H1 (cell line): ENCODE results near the gene SLC35G6. TPM values are rescaled to one million over a fixed set of nuclear protein-coding genes. Genes with fewer than 3 reads are reported as not detected.

Experiments
- CTCF ChIA-PET: fragments of 300-600 bp; sonication (Branson Sonifier 250); formaldehyde crosslinking; loops from one replicate; lab custom pipeline; 2021; ENCODE audit not compliant: partially characterized antibody; lab: Charles Lee
- POLR2A ChIA-PET: fragments of 300-600 bp; sonication (Branson Sonifier 250); formaldehyde crosslinking; loops from one replicate; lab custom pipeline; 2021; ENCODE audit warnings: inconsistent platforms; ENCODE audit not compliant: partially characterized antibody; lab: Charles Lee
- DNase-seq, 2 experiments: peaks; one replicate each; pipeline versions ENCODE4 v3.0.0 to v3.0.0-alpha.2; 2010 to 2022; ENCODE audit warnings: low spot score in 2 of 2, low read depth in 1 of 2, mixed read lengths in 1 of 2
- FAIRE-seq: peaks from 2 replicates; lab custom pipeline; 2011; peaks lifted over from hg19 to GRCh38; lab: Jason Lieb, UNC
- H2AFZ ChIP-seq: 2 replicates; pipeline ENCODE4 v1.8.1; 2012; ENCODE audit warnings: low read length, inconsistent platforms
- H2AK5ac ChIP-seq: 2 replicates; pipeline ENCODE4 v1.6.1; 2013; ENCODE audit warnings: low read depth, low read length
- H2BK120ac ChIP-seq: replicated peaks from 2 replicates; pipeline ENCODE3; 2013; ENCODE audit warnings: low read depth, low read length, inconsistent platforms
- H2BK12ac ChIP-seq: 2 replicates; pipeline ENCODE4 v1.6.1; 2013; ENCODE audit warnings: low read depth, low read length
- H2BK15ac ChIP-seq: 2 replicates; pipeline ENCODE4 v1.6.1; 2013; ENCODE audit warnings: low read length
- H2BK20ac ChIP-seq: 2 replicates; pipeline ENCODE4 v1.6.1; 2013; ENCODE audit warnings: low read length
- H2BK5ac ChIP-seq: 2 replicates; pipeline ENCODE4 v1.6.1; 2013; ENCODE audit warnings: low read depth, low read length
- H3K14ac ChIP-seq: 2 replicates; pipeline ENCODE4 v1.6.1; 2013; ENCODE audit warnings: inconsistent platforms; ENCODE audit not compliant: insufficient read length
- H3K18ac ChIP-seq: 2 replicates; pipeline ENCODE4 v1.6.1; 2013; ENCODE audit warnings: low read length; ENCODE audit errors: extremely low read depth
- H3K23ac ChIP-seq: 2 replicates; pipeline ENCODE4 v1.6.1; 2013; ENCODE audit warnings: inconsistent platforms; ENCODE audit not compliant: insufficient read length
- H3K23me2 ChIP-seq: 2 replicates; pipeline ENCODE4 v1.6.1; 2013; ENCODE audit warnings: low read depth, low read length
- H3K27ac ChIP-seq: 2 replicates; pipeline ENCODE4 v1.6.1; 2011; ENCODE audit warnings: low read depth, low read length, inconsistent platforms
- H3K27me3 ChIP-seq, 4 experiments: replicated peaks in 1 of 4; 1 replicate in 1 of 4; 2 replicates in 3 of 4; pipeline versions ENCODE4 v1.6.1 to v1.8.1; 2011 to 2013; ENCODE audit warnings: low read length in 3 of 4, mild to moderate bottlenecking in 3 of 4, inconsistent platforms in 2 of 4, mixed read lengths in 2 of 4, moderate library complexity in 1 of 4; ENCODE audit not compliant: control insufficient read depth in 3 of 4, insufficient read depth in 3 of 4; ENCODE audit errors: extremely low read depth in 1 of 4
- H3K36me3 ChIP-seq, 4 experiments: 2 replicates each; pipeline versions ENCODE4 v1.6.1 to v1.8.1; 2011 to 2013; ENCODE audit warnings: mild to moderate bottlenecking in 4 of 4, low read length in 3 of 4, moderate library complexity in 2 of 4, control low read depth in 1 of 4, inconsistent platforms in 1 of 4; ENCODE audit not compliant: insufficient read depth in 4 of 4, control insufficient read depth in 2 of 4
- H3K4ac ChIP-seq: replicated peaks from 2 replicates; pipeline ENCODE3; 2013; ENCODE audit warnings: low read length, low read depth, mixed read lengths, inconsistent platforms; ENCODE audit not compliant: insufficient read length
- H3K4me1 ChIP-seq, 4 experiments: replicated peaks in 1 of 4; 1 replicate in 1 of 4; 2 replicates in 3 of 4; pipeline versions ENCODE4 v1.6.1 to v1.8.1; 2011 to 2013; ENCODE audit warnings: low read length in 3 of 4, inconsistent platforms in 2 of 4, mixed read lengths in 1 of 4; ENCODE audit not compliant: insufficient read depth in 4 of 4, control insufficient read depth in 3 of 4
- H3K4me2 ChIP-seq, 2 experiments: 2 replicates each; pipeline versions ENCODE4 v1.6.1 to v1.8.1; 2011 to 2013; ENCODE audit warnings: low read depth in 2 of 2, low read length in 2 of 2, control low read depth in 1 of 2, inconsistent platforms in 1 of 2, mild to moderate bottlenecking in 1 of 2; ENCODE audit not compliant: insufficient read depth in 1 of 2
- H3K4me3 ChIP-seq, 4 experiments: fragments of 200-600, 300-600 bp in 1 of 4; sonication (generic), shearing (Covaris generic), sonication (Bioruptor Twin) in 1 of 4; 2 replicates each; pipeline versions ENCODE4 v1.5.1 to v1.8.1; 2011 to 2016; ENCODE audit warnings: low read length in 4 of 4, low read depth in 3 of 4, control low read depth in 2 of 4, inconsistent platforms in 2 of 4, mild to moderate bottlenecking in 2 of 4, mixed read lengths in 1 of 4, moderate library complexity in 1 of 4; ENCODE audit not compliant: insufficient read depth in 2 of 4; ENCODE audit errors: extremely low read depth in 1 of 4
- H3K56ac ChIP-seq: replicated peaks from 2 replicates; pipeline ENCODE3; 2013; ENCODE audit warnings: low read depth, mild to moderate bottlenecking, mixed read lengths, low read length, inconsistent platforms; ENCODE audit not compliant: insufficient read length
- H3K79me1 ChIP-seq: 2 replicates; pipeline ENCODE4 v1.6.1; 2013; ENCODE audit warnings: low read depth, low read length, control low read depth
- H3K79me2 ChIP-seq, 2 experiments: 2 replicates each; pipeline versions ENCODE4 v1.6.1 to v1.8.1; 2012 to 2013; ENCODE audit warnings: low read length in 2 of 2, mild to moderate bottlenecking in 2 of 2, inconsistent platforms in 1 of 2; ENCODE audit not compliant: insufficient read depth in 2 of 2, control insufficient read depth in 1 of 2
- H3K9ac ChIP-seq, 4 experiments: replicated peaks in 1 of 4; 1 replicate in 1 of 4; 2 replicates in 3 of 4; pipeline versions ENCODE4 v1.6.1 to v1.8.1; 2011 to 2013; ENCODE audit warnings: low read depth in 3 of 4, low read length in 3 of 4, control low read depth in 2 of 4, mild to moderate bottlenecking in 2 of 4, moderate library complexity in 2 of 4, inconsistent platforms in 1 of 4; ENCODE audit errors: extremely low read depth in 1 of 4
- H3K9me3 ChIP-seq, 2 experiments: 2 replicates each; pipeline versions ENCODE4 v1.6.1 to v1.8.1; 2012 to 2013; ENCODE audit warnings: mild to moderate bottlenecking in 2 of 2, moderate library complexity in 2 of 2, control low read depth in 1 of 2, inconsistent platforms in 1 of 2, low read depth in 1 of 2, low read length in 1 of 2, mixed read lengths in 1 of 2; ENCODE audit not compliant: insufficient read depth in 2 of 2
- H4K20me1 ChIP-seq, 2 experiments: replicated peaks in 1 of 2; 2 replicates each; pipeline versions ENCODE3 to v1.8.1; 2011 to 2013; ENCODE audit warnings: inconsistent platforms in 2 of 2, low read length in 2 of 2, mild to moderate bottlenecking in 1 of 2; ENCODE audit not compliant: insufficient read depth in 2 of 2, control insufficient read depth in 1 of 2
- H4K5ac ChIP-seq: 2 replicates; pipeline ENCODE4 v1.6.1; 2013; ENCODE audit warnings: low read length, low read depth, mixed read lengths, inconsistent platforms; ENCODE audit not compliant: insufficient read length
- H4K8ac ChIP-seq: 2 replicates; pipeline ENCODE4 v1.8.0; 2013; ENCODE audit warnings: mild to moderate bottlenecking, moderate library complexity, low read length, inconsistent platforms; ENCODE audit not compliant: insufficient read depth; ENCODE audit errors: extremely low read depth
- H4K91ac ChIP-seq: replicated peaks from 2 replicates; pipeline ENCODE3; 2013; ENCODE audit warnings: low read length, mixed read lengths, inconsistent platforms; ENCODE audit not compliant: insufficient read length
- CTBP2 ChIP-seq: IDR thresholded peaks from 2 replicates; pipeline ENCODE4 v1.7.0; 2011; ENCODE audit warnings: borderline replicate concordance, mild to moderate bottlenecking, moderate library complexity, mixed read lengths, low read length; ENCODE audit not compliant: insufficient read depth, insufficient read length
- EZH2 ChIP-seq: fragments of 200-600 bp; sonication (generic); IDR thresholded peaks from 2 replicates; pipeline ENCODE4 v1.7.1; 2012; ENCODE audit warnings: low read depth, mild to moderate bottlenecking, moderate library complexity, low read length, inconsistent platforms; ENCODE audit not compliant: severe bottlenecking
- HDAC6 ChIP-seq: IDR thresholded peaks from one replicate; pipeline ENCODE4 v1.7.1; 2012; ENCODE audit warnings: low read depth, mild to moderate bottlenecking, inconsistent platforms, low read length, moderate library complexity
- KDM5A ChIP-seq: fragments of 200-600 bp; IDR thresholded peaks from 2 replicates; pipeline ENCODE4 v1.7.1; 2012; ENCODE audit warnings: mild to moderate bottlenecking, low read length, inconsistent platforms, mixed read lengths
- MAX ChIP-seq: IDR thresholded peaks from 2 replicates; pipeline ENCODE4 v1.6.1; 2012; ENCODE audit warnings: inconsistent platforms
- POLR2AphosphoS5 ChIP-seq: IDR thresholded peaks from 2 replicates; pipeline ENCODE4 v1.6.1; 2011; ENCODE audit warnings: low read depth, low read length
- SAP30 ChIP-seq: fragments of 300-600 bp; sonication (generic); IDR thresholded peaks from 2 replicates; pipeline ENCODE4 v1.7.1; 2012; ENCODE audit warnings: low read length, moderate library complexity, mild to moderate bottlenecking, inconsistent platforms; ENCODE audit not compliant: insufficient read depth, insufficient replicate concordance
- SP4 ChIP-seq: IDR thresholded peaks from 2 replicates; pipeline ENCODE4 v1.6.1; 2012; ENCODE audit warnings: low read length, inconsistent platforms
- SRF ChIP-seq: IDR thresholded peaks from 2 replicates; pipeline ENCODE4 v1.6.1; 2011; ENCODE audit warnings: mild to moderate bottlenecking, low read depth, low read length, moderate library complexity
- TAF7 ChIP-seq: optimal IDR thresholded peaks from 2 replicates; pipeline ENCODE3; 2011; ENCODE audit warnings: low read depth, mild to moderate bottlenecking, inconsistent platforms, low read length, moderate library complexity, borderline replicate concordance
- WGBS, 2 experiments: shearing (Covaris generic) in 1 of 2; methylation state at CpG; one replicate each; pipeline versions ENCODE4 v1.1.6 to v1.1.7; 2013 to 2015; ENCODE audit warnings: low lambda C conversion rate in 2 of 2, mixed read lengths in 2 of 2, inconsistent platforms in 1 of 2, low coverage in 1 of 2, missing lambda C conversion rate in 1 of 2; ENCODE audit not compliant: insufficient replicate concordance in 2 of 2, insufficient coverage in 1 of 2, insufficient read length in 1 of 2; ENCODE audit errors: extremely low coverage in 1 of 2, missing lambda C conversion rate in 1 of 2; 5-methylcytosine and 5-hydroxymethylcytosine counted together
- polyA plus RNA-seq, 7 experiments: library from polyadenylated mRNA; depleted of rRNA in 3 of 7; stranded (reverse) in 5 of 7; unstranded in 2 of 7; fragments of >200 nt in 5 of 7; fragments of 200-250 nt in 2 of 7; gene quantifications; 1 replicate in 5 of 7; 2 replicates in 1 of 7; 4 replicates in 1 of 7; pipeline versions ENCODE4 v1.2.1 to v1.2.3, GENCODE V29; 2011 to 2013; ENCODE audit warnings: missing spikeins in 2 of 7, mixed read lengths in 2 of 7
- total RNA-seq: library from RNA; stranded (reverse); fragmentation: NEBNext Ultra II Directional; extraction: Animal tissue kit (Norgen Biotek cat#: 25700); gene quantifications from 2 replicates; pipeline ENCODE4 v1.2.1, GENCODE V29; 2021
- TF ChIP-seq, protein P1 (sequence below): IDR thresholded peaks from 2 replicates; pipeline ENCODE4 v1.6.1; 2012; ENCODE audit warnings: low read length, inconsistent platforms

The SLC35G6 gene
- total and polyA plus RNA-seq, 2 of the 8 experiments (the other 6 are each of a cell fraction or from before 2014, with no cell fraction given), result 0.05 TPM; not detected in 1

GRCh38 chr17:7448461-7448860, 32.8 kb upstream of the SLC35G6 start:
- Histone ChIP-seq H4K5ac (no peak overlapping the region), H2BK12ac (no peak overlapping the region), H3K27ac (no peak overlapping the region), H2AFZ (no peak overlapping the region), H3K23ac (no peak overlapping the region), H4K91ac (no peak overlapping the region), H3K4me2 (no peak overlapping the region), H2AK5ac (no peak overlapping the region), H3K79me2 (no peaks in the 10 kb centered on the region), H3K79me1 (no peaks in the 10 kb centered on the region), H3K18ac (no peak overlapping the region), H3K36me3 (no peaks in the 10 kb centered on the region; a peak in 1 of 8 replicates), H3K56ac (no peak overlapping the region), H2BK5ac (no peak overlapping the region), H3K27me3 (peaks cover 0 to 7% (median 5%) of the 10 kb centered on the region in 4 experiments; a peak in 6 of 7 replicates), H3K4ac (no peak overlapping the region), H2BK15ac (no peak overlapping the region), H3K4me1 (peaks cover 3 to 8% (median 6%) of the 10 kb centered on the region in 4 experiments; a peak in 6 of 7 replicates), H3K9me3 (no peaks in the 10 kb centered on the region), H3K4me3 (no peak overlapping the region), H3K9ac (no peak overlapping the region), H4K20me1 (no peaks in the 10 kb centered on the region), H2BK120ac (no peak overlapping the region), H4K8ac (no peak overlapping the region), H3K14ac (no peak overlapping the region), H2BK20ac (no peak overlapping the region), H3K23me2 (peaks cover 6% of the 10 kb centered on the region; the same call in 1 of the 2 replicates)
- ChIA-PET CTCF (interaction anchor here (0.6 to 1.3 kb wide), 4 partner anchors 8 to 208 kb away, joined by 3 to 4 read pairs (median 3); no protein-coding TSS in a partner anchor), POLR2A (interaction anchor here (1.0 to 15.5 kb wide), 2 partner anchors 9 to 33 kb away, joined by 3 to 339 read pairs; partner anchors contain the start of genes FGF11, POLR2A, SLC35G6 and ZBTB4)
- DNase-seq, result no peak
- WGBS, 2 experiments, result 93% methylated on average over 7 of the region's 7 CpGs; no CpG with 5 or more reads in 1 of the 2 experiments
- no peak for FAIRE-seq
- TF ChIP-seq CTBP2, result no peak
- TF ChIP-seq KDM5A, result no peak
- TF ChIP-seq EZH2, result no peak
- no peak for TF ChIP-seq SP4
- TF ChIP-seq, protein P1, sequence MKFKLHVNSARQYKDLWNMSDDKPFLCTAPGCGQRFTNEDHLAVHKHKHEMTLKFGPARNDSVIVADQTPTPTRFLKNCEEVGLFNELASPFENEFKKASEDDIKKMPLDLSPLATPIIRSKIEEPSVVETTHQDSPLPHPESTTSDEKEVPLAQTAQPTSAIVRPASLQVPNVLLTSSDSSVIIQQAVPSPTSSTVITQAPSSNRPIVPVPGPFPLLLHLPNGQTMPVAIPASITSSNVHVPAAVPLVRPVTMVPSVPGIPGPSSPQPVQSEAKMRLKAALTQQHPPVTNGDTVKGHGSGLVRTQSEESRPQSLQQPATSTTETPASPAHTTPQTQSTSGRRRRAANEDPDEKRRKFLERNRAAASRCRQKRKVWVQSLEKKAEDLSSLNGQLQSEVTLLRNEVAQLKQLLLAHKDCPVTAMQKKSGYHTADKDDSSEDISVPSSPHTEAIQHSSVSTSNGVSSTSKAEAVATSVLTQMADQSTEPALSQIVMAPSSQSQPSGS, result no peak
- no peak for TF ChIP-seq MAX
- TF ChIP-seq POLR2AphosphoS5, result no peak
- TF ChIP-seq SAP30, result no peak
- TF ChIP-seq TAF7, result no peak
- TF ChIP-seq SRF, result no peak
- TF ChIP-seq HDAC6, result no peak
